ENCODE data around the gene CDC42EP4. TPM values are rescaled to one million over a fixed set of nuclear protein-coding genes. Genes with fewer than 3 reads are reported as not detected.
A peak's percentile ranks its signal among the peaks of the same experiment; 100 is the strongest.
"Not testable (repeated sequence)": the region's sequence is repeated elsewhere in the genome, so short reads cannot be mapped to it uniquely, and the experiment has no call there.

The CDC42EP4 gene
- total RNA-seq, 1 donor from 2014 or later: 104 TPM

GRCh38 chr17:73311428-73311780, 397 bp downstream of the CDC42EP4 start:
- H3K27me3 ChIP-seq: no peaks in the 10 kb centered on the region
- H3K36me3 ChIP-seq: no peaks in the 10 kb centered on the region
- peak overlapping the region; percentile 94 to 100 for H3K4me3 ChIP-seq
- DNase-seq (ENCODE audit: low spot score in 2 of 2): no peak
- intact Hi-C loops (cut with DNase I): loop anchor here (1.0 to 10.0 kb wide), 5 partner anchors 19 to 217 kb away; partner anchors contain the start of genes COG1 and SLC39A11
- peak overlapping the region; percentile 99 for H3K27ac ChIP-seq
- H3K4me1 ChIP-seq: peaks cover 20 to 41% of the 10 kb centered on the region in 2 donors
- no peaks in the 10 kb centered on the region for H3K9me3 ChIP-seq
- TF ChIP-seq CTCF (IDR thresholded peaks at IDR 0.05): no peak

- Histone ChIP-seq H3K27ac (peak overlapping the region; percentile 99), H3K4me3 (peak overlapping the region; percentile 94 to 100), H3K36me3 (no peaks in the 10 kb centered on the region), H3K27me3 (no peaks in the 10 kb centered on the region), H3K4me1 (peaks cover 29 to 52% of the 10 kb centered on the region in 2 donors), H3K9me3 (no peaks in the 10 kb centered on the region)
- intact Hi-C loops (cut with DNase I): loop anchor here (5.0 to 10.0 kb wide), 2 partner anchors 53 to 215 kb away; partner anchors contain the start of gene SLC39A11
- TF ChIP-seq CTCF (IDR thresholded peaks at IDR 0.05): no peak
- no peak for DNase-seq (ENCODE audit: low spot score in 2 of 2)
Measured at GRCh38 chr17:73309727-73310596, 1.8 kb downstream of the CDC42EP4 start.

- H3K4me1 ChIP-seq: peaks cover 29 to 62% of the 10 kb centered on the region in 2 donors
- intact Hi-C loops (cut with DNase I); H3K36me3 ChIP-seq; H3K9me3 ChIP-seq; H3K27me3 ChIP-seq; DNase-seq (ENCODE audit: low spot score in 2 of 2): not testable (repeated sequence)
- H3K4me3 ChIP-seq: peak overlapping the region; percentile 94 to 100
- peak overlapping the region; percentile 99 for H3K27ac ChIP-seq
Measured at GRCh38 chr17:73308959-73309358, 2.8 kb downstream of the CDC42EP4 start.

- Histone ChIP-seq H3K4me3 (peak overlapping the region; percentile 46 to 94), H3K27me3 (no peaks in the 10 kb centered on the region), H3K4me1 (peaks cover 29 to 69% of the 10 kb centered on the region in 2 donors), H3K27ac (peak overlapping the region; percentile 99), H3K36me3 (no peaks in the 10 kb centered on the region), H3K9me3 (no peaks in the 10 kb centered on the region)
- intact Hi-C loops (cut with DNase I): no loop called here
- peak in 1 of 2 donors; percentile 95 for DNase-seq (ENCODE audit: low spot score in 2 of 2)
- TF ChIP-seq CTCF (IDR thresholded peaks at IDR 0.05): no peak
Measured at GRCh38 chr17:73308017-73308823, 3.6 kb downstream of the CDC42EP4 start.

GRCh38 chr17:73307130-73307529, 4.7 kb downstream of the CDC42EP4 start:
- intact Hi-C loops (cut with DNase I): no loop called here
- DNase-seq (ENCODE audit: low spot score in 2 of 2): no peak
- Histone ChIP-seq H3K9me3 (no peaks in the 10 kb centered on the region), H3K27ac (peak overlapping the region; percentile 99), H3K4me3 (peak overlapping the region; percentile 16 to 60), H3K27me3 (no peaks in the 10 kb centered on the region), H3K36me3 (no peaks in the 10 kb centered on the region), H3K4me1 (peaks cover 29 to 68% of the 10 kb centered on the region in 2 donors)
- no peak for TF ChIP-seq CTCF (IDR thresholded peaks at IDR 0.05)

Data from ascending aorta (tissue), 2 donors.